OCI-LY3 (cell line): ENCODE results near the gene HAUS6.

ENCODE experiments used
- H2AFZ ChIP-seq: fragments of 200-600, 300-600 bp; shearing (Covaris generic); 2 replicates; pipeline ENCODE4 v1.6.0; 2014; ENCODE audit warnings: antibody characterized with exemption, low read depth, low read length
- H3K27ac ChIP-seq: fragments of 200-600, 300-600 bp; sonication (generic); 2 replicates; pipeline ENCODE4 v1.5.1; 2014; ENCODE audit warnings: mild to moderate bottlenecking, low read length, moderate library complexity, mixed read lengths
- H3K27me3 ChIP-seq: fragments of 200-600, 300-600 bp; sonication (generic); 2 replicates; pipeline ENCODE4 v1.6.1; 2014; ENCODE audit warnings: low read depth, low read length, mixed read lengths
- H3K36me3 ChIP-seq: fragments of 200-600, 300-600 bp; sonication (generic); replicated peaks from 2 replicates; pipeline ENCODE3; 2014; ENCODE audit warnings: low read depth, low read length, mixed read lengths
- H3K4me1 ChIP-seq: fragments of 300-600, 200-600 bp; sonication (generic); 2 replicates; pipeline ENCODE4 v1.6.1; 2014; ENCODE audit warnings: low read length, mixed read lengths
- H3K4me2 ChIP-seq: fragments of 200-600, 300-600 bp; sonication (generic); 2 replicates; pipeline ENCODE4 v1.6.1; 2014; ENCODE audit warnings: low read length, mixed read lengths
- H3K4me3 ChIP-seq: fragments of 300-600, 200-600 bp; sonication (generic); 2 replicates; pipeline ENCODE4 v1.5.1; 2014; ENCODE audit warnings: antibody characterized with exemption, mild to moderate bottlenecking, low read length, moderate library complexity
- H3K79me2 ChIP-seq: fragments of 300-600, 200-600 bp; shearing (Covaris generic); 2 replicates; pipeline ENCODE4 v1.6.1; 2014; ENCODE audit warnings: mild to moderate bottlenecking, low read length, mixed read lengths
- H3K9ac ChIP-seq: fragments of 300-600, 200-600 bp; shearing (Covaris generic); 2 replicates; pipeline ENCODE4 v1.6.0; 2014; ENCODE audit warnings: mild to moderate bottlenecking, low read length, moderate library complexity
- H3K9me3 ChIP-seq: fragments of 200-600, 300-600 bp; shearing (Covaris generic); 2 replicates; pipeline ENCODE4 v1.6.1; 2014; ENCODE audit warnings: low read length, mixed read lengths; ENCODE audit not compliant: insufficient read depth
- H4K20me1 ChIP-seq: fragments of 200-600, 300-600 bp; sonication (generic); 2 replicates; pipeline ENCODE4 v1.6.1; 2016; ENCODE audit warnings: low read length, mixed read lengths; ENCODE audit not compliant: insufficient read depth
- CTCF ChIP-seq: fragments of 200-600, 300-600 bp; sonication (generic); IDR thresholded peaks from 2 replicates; pipeline ENCODE4 v1.5.1; 2014; ENCODE audit warnings: antibody characterized with exemption, low read length, low read depth
- EZH2phosphoT487 ChIP-seq: fragments of 200-600 bp; shearing (Covaris generic); IDR thresholded peaks from 2 replicates; pipeline ENCODE4 v1.6.1; 2018; ENCODE audit warnings: antibody characterized with exemption, mixed run types, low read depth

HAUS6 gene

GRCh38 chr9:19048966-19049916 lies 53.5 kb downstream of the HAUS6 start, which contains the start of gene RRAGA:
Gene RRAGA (plus strand): TSS chr9:19049427. CDS start chr9:19049660, 233 bp downstream.
- Histone ChIP-seq H2AFZ (peak within 1 kb of the TSS; percentile 94), H3K27me3 (no peaks in the 10 kb centered on the region), H3K4me2 (peak within 1 kb of the TSS; percentile 78), H3K9ac (peak within 1 kb of the TSS; percentile 73), H3K4me1 (peaks cover 16% of the 10 kb centered on the region), H3K4me3 (peak within 1 kb of the TSS; percentile 92), H3K36me3 (peaks cover 19% of the 10 kb centered on the region), H4K20me1 (no peaks in the 10 kb centered on the region), H3K79me2 (peaks cover 18% of the 10 kb centered on the region), H3K9me3 (no peaks in the 10 kb centered on the region; the same call in 1 of the 2 replicates), H3K27ac (peak within 1 kb of the TSS; percentile 83)
- TF ChIP-seq CTCF (peak; percentile 81), EZH2phosphoT487 (no peak)

GRCh38 chr9:19036611-19037010 lies 66.1 kb downstream of the HAUS6 start:
- no peak overlapping the region for H3K4me3 ChIP-seq
- H3K79me2 ChIP-seq: no peaks in the 10 kb centered on the region
- H3K27ac ChIP-seq: no peak overlapping the region
- no peaks in the 10 kb centered on the region for H4K20me1 ChIP-seq
- no peak for TF ChIP-seq EZH2phosphoT487
- peak; percentile 37 for TF ChIP-seq CTCF
- H3K36me3 ChIP-seq: no peaks in the 10 kb centered on the region
- H3K27me3 ChIP-seq: no peaks in the 10 kb centered on the region
- no peak overlapping the region for H3K4me2 ChIP-seq
- H3K4me1 ChIP-seq: no peaks in the 10 kb centered on the region
- H2AFZ ChIP-seq: no peak overlapping the region
- no peak overlapping the region for H3K9ac ChIP-seq
- no peaks in the 10 kb centered on the region for H3K9me3 ChIP-seq

- Histone ChIP-seq H3K9ac (no peak within 1 kb of the TSS), H3K27me3 (no peaks in the 10 kb centered on the region), H3K9me3 (no peaks in the 10 kb centered on the region), H3K4me1 (peaks cover 10% of the 10 kb centered on the region; the same call in 1 of the 2 replicates), H4K20me1 (no peaks in the 10 kb centered on the region), H3K27ac (no peak within 1 kb of the TSS), H3K79me2 (no peaks in the 10 kb centered on the region), H3K4me3 (no peak within 1 kb of the TSS), H2AFZ (no peak within 1 kb of the TSS), H3K4me2 (no peak within 1 kb of the TSS), H3K36me3 (no peaks in the 10 kb centered on the region)
- TF ChIP-seq CTCF: no peak
- no peak for TF ChIP-seq EZH2phosphoT487
Observed at GRCh38 chr9:19033015-19033414, 69.7 kb downstream of the HAUS6 start, which contains the start of gene SAXO1. Gene SAXO1 (minus strand): TSS chr9:19033209. CDS start chr9:19032908, 301 bp downstream.

- H3K4me3 ChIP-seq: no peak overlapping the region
- H3K4me2 ChIP-seq: no peak overlapping the region
- no peak overlapping the region for H3K27ac ChIP-seq
- no peaks in the 10 kb centered on the region for H3K36me3 ChIP-seq
- no peak for TF ChIP-seq CTCF
- TF ChIP-seq EZH2phosphoT487: no peak
- no peaks in the 10 kb centered on the region for H3K9me3 ChIP-seq
- H4K20me1 ChIP-seq: no peaks in the 10 kb centered on the region
- no peaks in the 10 kb centered on the region for H3K27me3 ChIP-seq
- H3K4me1 ChIP-seq: peaks cover 10% of the 10 kb centered on the region; the same call in 1 of the 2 replicates
- no peaks in the 10 kb centered on the region for H3K79me2 ChIP-seq
- H2AFZ ChIP-seq: no peak overlapping the region
- no peak overlapping the region for H3K9ac ChIP-seq
Observed at GRCh38 chr9:19032406-19032805, 70.3 kb downstream of the HAUS6 start.
